GM18511 (cell line): ENCODE measurements around the gene NTNG1.
"Not testable (repeated sequence)": the region's sequence is repeated elsewhere in the genome, so short reads cannot be mapped to it uniquely, and the experiment has no call there.

Source experiments
- ATAC-seq: cut with Tn5 transposase; IDR thresholded peaks from one replicate; pipeline ENCODE4 v1.9.1; 2021; ENCODE audit warnings: mild to moderate bottlenecking, moderate library complexity; ENCODE audit not compliant: unreplicated experiment

NTNG1 gene

GRCh38 chr1:107142140-107142542 lies 1.3 kb downstream of the NTNG1 start:
- ATAC-seq: no peak

- ATAC-seq: no peak
These were observed 1.8 kb downstream of the NTNG1 start for GRCh38 chr1:107142666-107143065.

DNA sequence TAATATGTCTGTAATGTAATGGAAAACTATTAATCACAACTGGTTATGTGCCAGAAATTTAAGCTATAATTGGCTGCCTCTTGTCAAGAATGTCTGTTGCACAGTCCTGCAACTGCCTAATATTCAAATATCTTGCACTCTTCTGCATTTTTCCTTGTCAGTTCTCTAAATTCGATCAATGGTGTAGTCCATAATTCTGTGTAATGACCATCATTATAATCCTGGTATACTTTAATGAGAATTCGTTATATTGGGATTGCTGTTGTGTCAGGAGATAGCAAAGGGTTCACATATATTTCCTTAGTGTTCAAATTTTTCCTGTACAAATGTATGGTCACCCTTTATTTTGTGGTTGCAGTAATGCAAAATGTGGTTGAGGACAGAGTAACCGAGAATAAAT lies 4.8 kb downstream of the NTNG1 start:
- ATAC-seq: no peak

DNA sequence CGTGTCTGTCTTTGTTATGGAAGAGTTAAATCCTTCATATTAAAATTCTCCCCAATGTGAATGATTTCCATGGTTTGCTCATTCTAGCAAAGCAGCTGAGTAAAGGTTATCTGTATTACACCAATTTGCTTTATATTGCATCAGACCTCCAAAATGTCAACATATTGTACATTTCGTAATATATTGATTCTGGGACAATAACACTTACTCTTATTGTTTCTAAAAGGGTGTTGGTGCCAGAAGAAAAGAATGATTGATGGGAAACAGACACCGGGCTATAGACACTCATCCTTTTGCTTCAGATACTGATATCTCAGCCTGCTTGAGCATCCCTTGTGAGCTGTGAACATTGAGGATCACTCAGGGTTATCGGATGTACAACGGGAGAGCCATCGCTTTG lies 7.0 kb downstream of the NTNG1 start:
- ATAC-seq: no peak

DNA sequence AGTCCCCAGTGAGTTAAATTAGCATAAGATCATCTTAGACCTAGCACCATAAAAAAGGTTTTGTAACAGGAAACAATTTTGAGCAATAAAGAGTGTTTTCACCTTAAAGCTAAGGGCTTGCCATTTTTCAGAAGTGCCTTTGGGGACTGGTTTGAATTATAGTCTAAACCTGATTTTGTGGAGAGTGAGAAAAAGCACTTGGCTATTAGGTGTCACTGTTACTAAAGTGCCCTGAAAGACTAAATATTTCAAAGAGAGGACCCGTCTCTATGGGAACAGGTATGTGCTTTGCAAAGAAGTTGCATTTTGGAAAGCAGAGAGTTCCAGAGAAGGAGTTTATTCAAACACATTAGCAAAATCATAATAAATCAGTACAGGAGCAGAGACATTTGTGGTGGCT lies 9.1 kb downstream of the NTNG1 start:
- ATAC-seq: no peak

- no peak for ATAC-seq
These were observed 10.5 kb downstream of the NTNG1 start for GRCh38 chr1:107151295-107151694.

DNA sequence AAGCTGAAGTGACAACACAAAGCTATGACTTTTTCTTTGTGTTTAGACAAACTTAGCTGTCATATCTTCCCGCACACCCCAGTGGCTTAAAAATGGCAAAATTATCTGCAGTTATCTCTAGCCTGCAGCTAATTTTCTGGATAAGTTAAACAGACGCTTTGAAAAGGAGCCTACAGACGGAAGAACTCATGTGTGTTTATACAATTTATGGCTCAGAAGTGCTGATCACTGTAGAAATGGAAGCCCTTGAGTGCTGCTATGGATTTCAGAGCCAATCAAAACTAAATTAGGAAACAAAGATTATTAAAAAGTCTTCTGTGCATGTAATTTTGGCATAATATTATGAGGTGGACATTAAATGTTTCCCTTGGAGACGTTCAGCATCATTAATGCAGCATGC lies 11.6 kb downstream of the NTNG1 start:
- ATAC-seq: no peak

GRCh38 chr1:107153014-107153413 lies 12.2 kb downstream of the NTNG1 start:
- ATAC-seq: no peak

GRCh38 chr1:107158496-107158895 lies 17.7 kb downstream of the NTNG1 start:
- no peak for ATAC-seq

- ATAC-seq: no peak
These were observed 18.2 kb downstream of the NTNG1 start for GRCh38 chr1:107158991-107159390.

DNA sequence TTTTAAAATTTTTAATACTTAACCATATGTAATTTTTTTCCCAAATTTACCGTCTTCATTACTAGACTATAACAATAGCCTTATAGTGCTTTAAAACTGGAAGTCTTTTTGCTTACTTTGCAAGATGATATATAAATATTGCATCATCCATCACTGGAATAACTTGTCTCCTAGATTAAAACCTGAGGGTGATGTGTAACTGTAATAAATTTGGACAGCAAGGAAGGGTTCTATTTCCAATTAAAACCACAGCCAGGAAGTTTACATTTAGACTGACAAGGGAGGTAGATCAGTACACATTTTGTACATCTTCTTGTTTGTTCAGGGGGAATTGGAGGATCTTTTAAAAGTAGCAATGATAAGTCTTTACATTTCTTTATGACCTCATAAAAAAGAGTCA lies 21.9 kb downstream of the NTNG1 start:
- no peak for ATAC-seq

GRCh38 chr1:107164901-107165300 lies 24.1 kb downstream of the NTNG1 start:
- ATAC-seq: not testable (repeated sequence)

DNA sequence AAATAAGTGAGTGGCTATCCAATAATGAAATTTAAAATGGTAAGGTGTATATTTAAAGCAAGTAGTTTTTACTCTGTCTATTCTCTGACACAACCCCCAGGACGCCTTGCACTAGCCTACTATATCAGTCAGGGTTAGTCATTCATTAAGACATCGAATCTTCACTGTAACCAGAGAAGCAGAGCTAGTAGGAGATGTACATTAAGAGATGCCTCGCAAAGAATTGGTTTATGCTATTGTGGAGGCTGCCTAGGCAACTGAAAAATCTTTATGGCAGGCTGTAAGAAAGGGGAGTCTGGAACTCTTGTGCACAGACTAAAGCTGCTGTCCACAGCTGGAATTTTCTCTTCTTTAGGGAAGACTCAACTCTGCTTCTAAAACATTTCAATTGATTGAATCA lies 28.8 kb downstream of the NTNG1 start:
- ATAC-seq: no peak

GRCh38 chr1:107171333-107171732 lies 30.5 kb downstream of the NTNG1 start:
- ATAC-seq: no peak

- ATAC-seq: no peak
These were observed 31.8 kb downstream of the NTNG1 start for GRCh38 chr1:107172450-107173170.

DNA sequence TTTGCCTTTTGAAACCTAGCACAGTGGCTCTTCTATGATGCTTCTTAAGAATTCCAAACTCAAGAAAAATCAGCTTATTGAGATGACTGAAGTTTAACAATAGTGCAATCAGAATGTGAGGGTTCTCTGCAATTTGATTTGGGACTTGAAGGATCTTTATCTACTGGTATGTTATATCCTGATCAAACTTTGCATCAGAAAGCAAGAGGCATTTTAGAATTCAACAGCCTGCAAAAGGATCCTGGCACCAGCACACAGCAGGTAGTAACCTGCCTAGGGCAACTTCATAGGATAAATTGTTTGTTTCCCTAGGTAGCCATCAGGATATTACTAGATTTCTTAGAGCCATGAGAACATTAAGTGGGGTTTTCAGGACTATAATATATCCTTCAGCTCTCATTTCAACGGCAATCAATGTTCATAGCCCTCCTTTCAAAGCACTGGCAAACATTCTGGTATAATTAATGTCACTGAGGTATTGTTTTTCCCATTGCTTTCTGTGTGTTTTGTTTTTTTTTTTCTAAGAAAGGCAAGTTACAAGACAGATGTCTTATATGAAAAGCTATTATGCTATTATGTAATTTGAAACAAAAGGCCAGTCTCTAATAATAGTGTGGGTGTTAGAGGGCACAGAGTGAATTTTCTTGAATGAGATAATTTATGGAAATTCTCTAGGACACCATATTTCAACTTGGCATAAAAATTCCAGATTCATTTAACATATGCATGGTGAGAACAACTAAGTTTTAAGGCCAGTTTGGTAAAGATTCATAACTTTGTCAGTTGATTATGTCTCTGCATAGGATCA lies 34.5 kb downstream of the NTNG1 start:
- ATAC-seq: no peak

GRCh38 chr1:107181253-107181969 lies 40.6 kb downstream of the NTNG1 start:
- no peak for ATAC-seq

- ATAC-seq: no peak
These were observed 42.2 kb downstream of the NTNG1 start for GRCh38 chr1:107183011-107183410.

- ATAC-seq: no peak
These were observed 44.0 kb downstream of the NTNG1 start for GRCh38 chr1:107184888-107185287.

- no peak for ATAC-seq
These were observed 46.6 kb downstream of the NTNG1 start for GRCh38 chr1:107187399-107187798.

DNA sequence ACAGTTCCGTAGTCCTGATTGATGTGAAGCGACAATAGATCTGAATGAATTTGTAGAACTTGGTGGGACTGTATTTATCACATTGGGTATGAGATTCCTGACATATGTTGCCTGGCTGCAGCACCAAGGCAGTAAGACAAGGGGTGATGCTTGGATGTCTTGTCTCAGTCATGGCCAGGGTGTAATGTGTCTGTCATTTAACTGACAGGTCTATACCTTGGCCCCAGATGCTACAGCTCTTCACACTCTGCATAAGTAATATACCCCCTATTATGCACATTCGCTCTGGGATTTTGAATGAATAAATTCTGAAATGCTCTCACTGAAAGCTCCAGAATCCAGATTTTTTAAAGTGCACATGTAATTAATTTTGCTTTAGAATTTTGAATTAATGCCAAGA lies 47.3 kb downstream of the NTNG1 start:
- ATAC-seq: no peak

DNA sequence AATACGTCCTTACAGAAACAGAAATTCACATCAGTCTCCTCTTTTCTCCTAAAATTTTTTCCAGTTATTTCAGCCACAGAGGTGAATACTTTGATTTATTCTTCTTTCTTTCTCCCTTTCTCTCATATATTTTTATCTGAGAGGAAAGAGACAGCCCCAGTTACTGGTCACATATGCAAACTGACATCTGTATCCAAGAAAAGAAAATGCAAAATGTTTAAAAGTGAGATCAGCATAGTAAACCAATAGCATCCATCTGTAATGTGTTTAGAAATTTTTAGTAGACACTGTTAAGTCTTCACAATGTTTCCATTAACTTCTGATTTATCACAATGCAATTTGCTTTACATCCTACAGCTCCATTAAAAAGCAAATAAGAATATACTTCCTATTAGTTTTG lies 53.5 kb downstream of the NTNG1 start:
- no peak for ATAC-seq
